GM23338 (cell line): ENCODE results near the gene WWC1.

Experiments used
- CREB1 ChIP-seq: fragments of 250-450 bp; sonication (Bioruptor Pico); IDR thresholded peaks from 2 replicates; pipeline ENCODE4 v1.5.0; 2020; ENCODE audit warnings: low read depth, mild to moderate bottlenecking, moderate library complexity
- EZH2 ChIP-seq: fragments of 200-600 bp; sonication (generic); IDR thresholded peaks from one replicate; pipeline ENCODE4 v1.8.0; 2017; ENCODE audit warnings: antibody characterized with exemption, mild to moderate bottlenecking, low read depth; ENCODE audit not compliant: unreplicated experiment
- EZH2phosphoT487 ChIP-seq: fragments of 200-600 bp; sonication (generic); IDR thresholded peaks from one replicate; pipeline ENCODE4 v1.8.1; 2018; ENCODE audit warnings: antibody characterized with exemption; ENCODE audit not compliant: unreplicated experiment
- POLR2AphosphoS5 ChIP-seq: IDR thresholded peaks from 2 replicates; pipeline ENCODE4 v1.6.1; 2016; ENCODE audit warnings: antibody characterized with exemption, low read depth
- STAT1 ChIP-seq: IDR thresholded peaks from one replicate; pipeline ENCODE4 v1.6.1; 2016; ENCODE audit warnings: antibody characterized with exemption; ENCODE audit not compliant: unreplicated experiment
- TF ChIP-seq, protein P1 (sequence below), 2 experiments: fragments of 200-600 bp in 1 of 2; sonication (generic) in 1 of 2; conservative IDR thresholded peaks; 2 replicates each; pipeline versions ENCODE4 v1.5.1 to v1.6.1; 2016 to 2017; ENCODE audit warnings: antibody characterized with exemption in 2 of 2, low read depth in 2 of 2, mild to moderate bottlenecking in 2 of 2, moderate library complexity in 1 of 2
- TF ChIP-seq, protein P2 (sequence below): fragments of 250-450 bp; sonication (Bioruptor Pico); IDR thresholded peaks from 2 replicates; pipeline ENCODE4 v1.5.0; 2020; ENCODE audit warnings: mild to moderate bottlenecking, moderate library complexity

- TF ChIP-seq EZH2 (no peak), POLR2AphosphoS5 (no peak), EZH2phosphoT487 (no peak), STAT1 (no peak), CREB1 (no peak)
- TF ChIP-seq, protein P1, sequence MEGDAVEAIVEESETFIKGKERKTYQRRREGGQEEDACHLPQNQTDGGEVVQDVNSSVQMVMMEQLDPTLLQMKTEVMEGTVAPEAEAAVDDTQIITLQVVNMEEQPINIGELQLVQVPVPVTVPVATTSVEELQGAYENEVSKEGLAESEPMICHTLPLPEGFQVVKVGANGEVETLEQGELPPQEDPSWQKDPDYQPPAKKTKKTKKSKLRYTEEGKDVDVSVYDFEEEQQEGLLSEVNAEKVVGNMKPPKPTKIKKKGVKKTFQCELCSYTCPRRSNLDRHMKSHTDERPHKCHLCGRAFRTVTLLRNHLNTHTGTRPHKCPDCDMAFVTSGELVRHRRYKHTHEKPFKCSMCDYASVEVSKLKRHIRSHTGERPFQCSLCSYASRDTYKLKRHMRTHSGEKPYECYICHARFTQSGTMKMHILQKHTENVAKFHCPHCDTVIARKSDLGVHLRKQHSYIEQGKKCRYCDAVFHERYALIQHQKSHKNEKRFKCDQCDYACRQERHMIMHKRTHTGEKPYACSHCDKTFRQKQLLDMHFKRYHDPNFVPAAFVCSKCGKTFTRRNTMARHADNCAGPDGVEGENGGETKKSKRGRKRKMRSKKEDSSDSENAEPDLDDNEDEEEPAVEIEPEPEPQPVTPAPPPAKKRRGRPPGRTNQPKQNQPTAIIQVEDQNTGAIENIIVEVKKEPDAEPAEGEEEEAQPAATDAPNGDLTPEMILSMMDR (conservative IDR thresholded peaks at IDR 0.05; ENCODE audit: low read depth in 2 of 2) = no peak
- TF ChIP-seq, protein P2, sequence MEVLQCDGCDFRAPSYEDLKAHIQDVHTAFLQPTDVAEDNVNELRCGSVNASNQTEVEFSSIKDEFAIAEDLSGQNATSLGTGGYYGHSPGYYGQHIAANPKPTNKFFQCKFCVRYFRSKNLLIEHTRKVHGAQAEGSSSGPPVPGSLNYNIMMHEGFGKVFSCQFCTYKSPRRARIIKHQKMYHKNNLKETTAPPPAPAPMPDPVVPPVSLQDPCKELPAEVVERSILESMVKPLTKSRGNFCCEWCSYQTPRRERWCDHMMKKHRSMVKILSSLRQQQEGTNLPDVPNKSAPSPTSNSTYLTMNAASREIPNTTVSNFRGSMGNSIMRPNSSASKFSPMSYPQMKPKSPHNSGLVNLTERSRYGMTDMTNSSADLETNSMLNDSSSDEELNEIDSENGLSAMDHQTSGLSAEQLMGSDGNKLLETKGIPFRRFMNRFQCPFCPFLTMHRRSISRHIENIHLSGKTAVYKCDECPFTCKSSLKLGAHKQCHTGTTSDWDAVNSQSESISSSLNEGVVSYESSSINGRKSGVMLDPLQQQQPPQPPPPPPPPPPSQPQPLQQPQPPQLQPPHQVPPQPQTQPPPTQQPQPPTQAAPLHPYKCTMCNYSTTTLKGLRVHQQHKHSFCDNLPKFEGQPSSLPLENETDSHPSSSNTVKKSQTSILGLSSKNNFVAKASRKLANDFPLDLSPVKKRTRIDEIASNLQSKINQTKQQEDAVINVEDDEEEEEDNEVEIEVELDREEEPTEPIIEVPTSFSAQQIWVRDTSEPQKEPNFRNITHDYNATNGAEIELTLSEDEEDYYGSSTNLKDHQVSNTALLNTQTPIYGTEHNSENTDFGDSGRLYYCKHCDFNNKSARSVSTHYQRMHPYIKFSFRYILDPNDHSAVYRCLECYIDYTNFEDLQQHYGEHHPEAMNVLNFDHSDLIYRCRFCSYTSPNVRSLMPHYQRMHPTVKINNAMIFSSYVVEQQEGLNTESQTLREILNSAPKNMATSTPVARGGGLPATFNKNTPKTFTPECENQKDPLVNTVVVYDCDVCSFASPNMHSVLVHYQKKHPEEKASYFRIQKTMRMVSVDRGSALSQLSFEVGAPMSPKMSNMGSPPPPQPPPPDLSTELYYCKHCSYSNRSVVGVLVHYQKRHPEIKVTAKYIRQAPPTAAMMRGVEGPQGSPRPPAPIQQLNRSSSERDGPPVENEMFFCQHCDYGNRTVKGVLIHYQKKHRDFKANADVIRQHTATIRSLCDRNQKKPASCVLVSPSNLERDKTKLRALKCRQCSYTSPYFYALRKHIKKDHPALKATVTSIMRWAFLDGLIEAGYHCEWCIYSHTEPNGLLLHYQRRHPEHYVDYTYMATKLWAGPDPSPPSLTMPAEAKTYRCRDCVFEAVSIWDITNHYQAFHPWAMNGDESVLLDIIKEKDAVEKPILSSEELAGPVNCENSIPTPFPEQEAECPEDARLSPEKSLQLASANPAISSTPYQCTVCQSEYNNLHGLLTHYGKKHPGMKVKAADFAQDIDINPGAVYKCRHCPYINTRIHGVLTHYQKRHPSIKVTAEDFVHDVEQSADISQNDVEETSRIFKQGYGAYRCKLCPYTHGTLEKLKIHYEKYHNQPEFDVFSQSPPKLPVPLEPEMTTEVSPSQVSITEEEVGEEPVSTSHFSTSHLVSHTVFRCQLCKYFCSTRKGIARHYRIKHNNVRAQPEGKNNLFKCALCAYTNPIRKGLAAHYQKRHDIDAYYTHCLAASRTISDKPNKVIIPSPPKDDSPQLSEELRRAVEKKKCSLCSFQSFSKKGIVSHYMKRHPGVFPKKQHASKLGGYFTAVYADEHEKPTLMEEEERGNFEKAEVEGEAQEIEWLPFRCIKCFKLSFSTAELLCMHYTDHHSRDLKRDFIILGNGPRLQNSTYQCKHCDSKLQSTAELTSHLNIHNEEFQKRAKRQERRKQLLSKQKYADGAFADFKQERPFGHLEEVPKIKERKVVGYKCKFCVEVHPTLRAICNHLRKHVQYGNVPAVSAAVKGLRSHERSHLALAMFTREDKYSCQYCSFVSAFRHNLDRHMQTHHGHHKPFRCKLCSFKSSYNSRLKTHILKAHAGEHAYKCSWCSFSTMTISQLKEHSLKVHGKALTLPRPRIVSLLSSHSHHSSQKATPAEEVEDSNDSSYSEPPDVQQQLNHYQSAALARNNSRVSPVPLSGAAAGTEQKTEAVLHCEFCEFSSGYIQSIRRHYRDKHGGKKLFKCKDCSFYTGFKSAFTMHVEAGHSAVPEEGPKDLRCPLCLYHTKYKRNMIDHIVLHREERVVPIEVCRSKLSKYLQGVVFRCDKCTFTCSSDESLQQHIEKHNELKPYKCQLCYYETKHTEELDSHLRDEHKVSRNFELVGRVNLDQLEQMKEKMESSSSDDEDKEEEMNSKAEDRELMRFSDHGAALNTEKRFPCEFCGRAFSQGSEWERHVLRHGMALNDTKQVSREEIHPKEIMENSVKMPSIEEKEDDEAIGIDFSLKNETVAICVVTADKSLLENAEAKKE (CRISPR knock-in tag) = no peak
Measured at GRCh38 chr5:168263121-168263520, 28.3 kb upstream of the WWC1 start.
